HCT116 (cell line): ENCODE data around the gene CYP27A1.

ENCODE experiments used
- CBX3 ChIP-seq: IDR thresholded peaks from 2 replicates; pipeline ENCODE4 v1.6.1; 2012; ENCODE audit warnings: low read depth
- CTCF ChIP-seq, 3 experiments: fragments of 200-600 bp in 1 of 3; sonication (generic) in 1 of 3; IDR thresholded peaks in 2 of 3; conservative IDR thresholded peaks in 1 of 3; 2 replicates each; pipeline ENCODE4 v1.5.1; 2012 to 2017; ENCODE audit warnings: low read depth in 2 of 3, low read length in 2 of 3, antibody characterized with exemption in 1 of 3, borderline replicate concordance in 1 of 3, control low read depth in 1 of 3, mild to moderate bottlenecking in 1 of 3, mixed read lengths in 1 of 3, mixed run types in 1 of 3, moderate library complexity in 1 of 3; ENCODE audit not compliant: insufficient read depth in 1 of 3
- EGR1 ChIP-seq: IDR thresholded peaks from 2 replicates; pipeline ENCODE4 v1.6.1; 2012; ENCODE audit warnings: low read depth
- EZH2 ChIP-seq: fragments of 200-600 bp; sonication (generic); IDR thresholded peaks from 2 replicates; pipeline ENCODE4 v1.6.1; 2017; ENCODE audit warnings: antibody characterized with exemption, mixed run types
- FOSL1 ChIP-seq: IDR thresholded peaks from 2 replicates; pipeline ENCODE4 v1.6.1; 2012; ENCODE audit warnings: low read depth
- JUND ChIP-seq: IDR thresholded peaks from 2 replicates; pipeline ENCODE4 v1.6.1; 2012
- MAX ChIP-seq: IDR thresholded peaks from 2 replicates; pipeline ENCODE4 v1.6.1; 2012
- POLR2AphosphoS5 ChIP-seq: IDR thresholded peaks from 2 replicates; pipeline ENCODE4 v1.6.1; 2011; ENCODE audit warnings: mild to moderate bottlenecking, low read depth, low read length, moderate library complexity
- REST ChIP-seq: IDR thresholded peaks from 2 replicates; pipeline ENCODE4 v1.6.1; 2012; ENCODE audit warnings: low read depth
- ZNF274 ChIP-seq: fragments of 200-500 bp; sonication (Bioruptor generic); IDR thresholded peaks from 2 replicates; pipeline ENCODE4 v1.6.1; 2014; ENCODE audit warnings: mild to moderate bottlenecking, low read depth, low read length, inconsistent platforms

GRCh38 chr2:218736531-218736930, 45.4 kb upstream of the CYP27A1 start:
- TF ChIP-seq CTCF (IDR thresholded peaks at IDR 0.05 in 2 of 3, conservative IDR thresholded peaks at IDR 0.05 in 1 of 3; ENCODE audit: borderline replicate concordance in 1 of 3, insufficient read depth in 1 of 3, low read depth in 2 of 3, low read length in 2 of 3) (no peak), FOSL1 (no peak), JUND (no peak), EGR1 (no peak), ZNF274 (no peak), REST (no peak), EZH2 (no peak), POLR2AphosphoS5 (no peak), CBX3 (no peak), MAX (no peak)
